ENCODE data around the gene PNMA6E. TPM values are rescaled to one million over a fixed set of nuclear protein-coding genes. Genes with fewer than 3 reads are reported as not detected.
"Not testable (repeated sequence)": the region's sequence is repeated elsewhere in the genome, so short reads cannot be mapped to it uniquely, and the experiment has no call there.

The PNMA6E gene
- total RNA-seq, 1 experiment from 2014 or later, result 0.03 TPM

DNA sequence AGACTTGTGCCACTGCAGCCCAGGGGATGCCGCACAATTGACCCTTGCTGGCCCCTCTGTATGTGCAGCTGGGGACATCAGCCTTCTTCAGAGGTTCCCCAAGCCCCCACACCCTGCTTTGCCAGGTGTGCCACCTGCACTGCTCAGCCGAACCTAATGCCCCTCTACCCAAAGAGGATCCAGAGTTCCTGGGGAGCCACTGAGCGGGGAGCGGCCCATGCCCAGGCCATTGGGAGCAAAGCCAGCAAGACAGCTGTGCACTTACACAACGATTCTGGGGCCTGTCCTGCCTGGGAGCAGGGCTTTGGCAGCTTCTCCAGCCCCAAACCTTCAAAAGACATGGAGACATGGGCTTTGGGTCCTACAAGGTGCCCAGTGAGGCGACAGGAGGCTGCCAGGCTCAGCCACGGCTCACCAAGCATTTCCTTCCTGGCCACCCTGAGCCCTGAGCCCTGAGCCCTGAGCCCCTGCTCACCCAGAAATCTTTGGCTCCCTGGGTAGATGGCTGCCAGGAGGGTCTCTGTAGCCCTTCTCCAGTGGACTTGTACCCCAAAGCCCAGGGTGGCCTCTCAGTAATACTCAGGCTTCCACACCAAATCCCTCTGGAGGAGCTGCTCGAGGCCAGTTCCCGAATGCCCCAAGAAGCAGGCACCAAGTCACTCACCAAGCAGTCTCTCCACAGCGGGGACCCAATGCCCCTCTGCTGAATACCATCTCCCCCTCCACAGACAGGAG lies 13.0 kb downstream of the PNMA6E start:
- DNase-seq (ENCODE audit: low read depth), result no peak

DNA sequence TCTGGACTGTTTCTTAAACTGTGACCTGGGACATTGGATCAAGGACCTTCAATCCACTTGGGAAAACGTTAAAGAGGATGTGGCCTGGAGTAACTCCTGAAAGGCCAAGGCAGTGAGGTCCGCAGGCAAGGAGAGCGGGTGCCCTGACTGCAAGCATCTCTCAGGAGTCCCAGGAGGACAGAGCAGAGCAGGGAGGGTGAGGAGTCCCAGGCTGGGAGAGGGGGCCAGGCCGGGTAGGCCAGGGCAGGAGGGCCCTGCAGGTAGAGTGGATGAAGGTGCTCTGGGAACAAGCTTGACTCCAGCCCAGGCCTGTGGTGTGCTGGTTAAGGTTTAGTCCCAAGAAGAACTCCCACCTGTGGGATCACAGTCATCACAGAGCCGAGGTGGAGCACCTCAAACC lies 13.8 kb downstream of the PNMA6E start:
- no peak for DNase-seq (ENCODE audit: low read depth)

DNA sequence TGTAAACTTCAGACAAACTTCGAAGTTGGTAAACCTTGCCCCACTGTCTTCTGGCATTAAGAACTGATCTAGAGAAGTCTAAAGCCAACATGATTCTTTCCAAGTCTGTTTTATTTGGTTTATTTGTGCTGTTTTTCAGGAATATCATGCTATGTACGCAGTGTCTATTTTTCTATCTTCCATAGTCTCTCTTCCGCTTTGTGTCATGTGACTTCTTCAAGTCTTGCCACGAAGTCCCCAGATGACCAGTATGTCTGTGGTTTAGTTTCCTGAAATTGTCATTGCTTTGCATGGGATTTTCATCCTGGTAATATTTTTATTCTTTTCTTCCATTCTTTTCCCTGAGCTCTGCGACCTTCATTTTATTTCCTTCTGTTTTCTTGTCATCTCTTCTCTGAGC lies 15.1 kb downstream of the PNMA6E start:
- DNase-seq (ENCODE audit: low read depth), result no peak

DNA sequence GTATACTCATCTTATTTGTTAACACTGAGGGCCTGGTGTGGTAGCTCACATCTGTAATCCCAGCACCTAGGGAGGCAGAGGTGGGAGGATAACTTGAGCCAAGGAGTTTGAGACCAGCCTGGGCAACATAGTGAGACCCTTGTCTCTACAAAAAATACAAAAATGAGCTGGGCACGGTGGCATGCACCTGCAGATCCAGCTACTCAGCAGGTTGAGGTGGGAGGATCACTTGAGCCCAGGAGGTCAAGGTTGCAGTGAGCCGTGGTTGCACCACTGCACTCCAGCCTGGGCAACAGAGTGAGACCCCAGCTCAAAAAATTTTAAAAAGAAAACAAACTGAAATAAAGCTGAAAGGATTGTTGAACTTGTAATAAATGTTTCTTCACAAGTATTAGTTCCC lies 16.2 kb downstream of the PNMA6E start:
- not testable (repeated sequence) for DNase-seq (ENCODE audit: low read depth)

DNA sequence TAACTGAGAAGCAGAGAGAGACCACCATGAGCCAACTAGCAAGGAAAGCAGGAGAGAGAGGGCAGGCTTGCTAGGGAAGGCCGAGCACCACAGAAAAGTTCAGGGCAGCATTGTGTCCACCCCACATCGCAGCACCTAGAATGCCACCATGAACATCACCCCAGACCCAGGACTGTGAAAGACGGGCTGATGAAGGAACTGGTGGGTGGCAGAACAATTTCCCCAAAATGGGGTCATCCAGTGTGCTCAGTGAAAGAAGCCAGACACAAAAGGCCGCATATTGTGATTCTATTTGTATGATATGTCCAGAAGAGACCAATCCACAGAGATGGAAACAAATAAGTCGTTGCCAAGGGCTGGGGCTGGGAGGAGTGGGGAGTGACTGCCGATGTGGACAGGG lies 16.8 kb downstream of the PNMA6E start:
- no peak for DNase-seq (ENCODE audit: low read depth)

DNA sequence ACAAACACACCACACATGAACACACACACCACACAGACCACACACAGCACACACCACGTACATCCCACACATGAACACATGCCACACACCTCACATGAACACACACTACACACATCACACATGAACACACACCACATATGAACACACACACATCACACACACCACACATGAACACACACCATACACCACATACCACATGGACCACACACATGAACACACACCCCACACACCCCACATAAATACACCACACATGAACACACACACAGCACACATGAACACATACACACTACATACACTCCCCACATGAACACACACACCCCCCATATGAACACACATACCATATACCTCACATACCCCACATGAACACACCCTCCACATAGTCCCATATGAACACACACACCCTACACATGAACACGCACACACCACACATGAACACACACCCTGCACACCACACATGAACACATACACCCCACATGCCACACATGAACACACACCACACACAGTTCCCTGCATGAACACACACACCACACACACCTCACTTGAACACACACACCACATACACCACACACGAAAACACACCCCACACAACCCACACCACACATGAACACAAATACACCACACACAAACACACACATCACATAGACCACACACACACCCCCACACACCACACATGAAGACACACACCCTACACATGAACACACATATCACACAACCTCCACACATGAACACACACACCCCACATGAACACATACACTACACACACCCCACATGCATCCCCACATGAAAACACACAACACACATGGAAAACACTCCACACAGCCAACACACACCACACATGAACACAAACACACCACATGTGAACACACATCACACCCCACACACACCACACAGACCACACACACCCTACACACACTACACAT lies 18.3 kb downstream of the PNMA6E start:
- DNase-seq (ENCODE audit: low read depth), result no peak

DNA sequence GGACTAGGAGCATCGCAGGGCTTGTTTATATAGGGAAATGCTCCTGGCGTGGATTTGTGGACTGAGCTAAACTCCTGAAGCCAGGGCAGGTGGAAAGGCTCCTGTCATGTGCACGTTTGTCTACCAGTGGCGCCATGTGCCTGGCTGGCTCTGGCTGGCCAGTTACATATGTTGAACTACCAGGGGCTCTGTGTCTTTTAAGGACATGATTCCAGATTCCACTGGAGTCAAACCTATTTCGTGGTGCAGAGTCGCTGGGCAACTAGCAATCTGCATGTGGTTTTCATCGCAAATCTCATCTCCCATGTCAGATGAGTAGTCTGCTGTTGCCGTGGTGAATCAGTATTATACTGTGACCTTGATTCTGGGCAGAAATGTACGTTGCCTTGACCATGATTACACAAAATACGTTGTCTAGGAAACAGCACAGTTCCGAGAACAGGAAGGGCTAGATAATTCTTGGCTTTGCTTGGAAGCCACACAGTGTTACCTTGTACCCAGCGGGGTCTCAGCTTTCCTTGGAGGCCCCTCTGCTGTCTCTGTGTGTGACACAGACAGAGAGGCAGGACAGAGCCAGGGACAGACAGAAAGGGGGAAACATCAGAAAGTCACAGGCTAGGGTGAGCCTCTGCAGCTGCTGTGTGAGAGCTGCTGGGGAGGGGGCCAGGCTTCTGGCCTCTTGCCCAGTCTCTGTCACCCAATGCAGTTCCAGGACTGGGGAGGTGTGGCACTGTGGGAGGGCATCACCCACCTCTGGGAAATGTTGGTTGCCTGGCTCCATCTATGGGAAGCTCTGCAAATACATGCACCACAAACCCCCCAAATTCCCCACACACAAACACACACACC lies 19.2 kb downstream of the PNMA6E start:
- peak; percentile 39 for DNase-seq (ENCODE audit: low read depth)

DNA sequence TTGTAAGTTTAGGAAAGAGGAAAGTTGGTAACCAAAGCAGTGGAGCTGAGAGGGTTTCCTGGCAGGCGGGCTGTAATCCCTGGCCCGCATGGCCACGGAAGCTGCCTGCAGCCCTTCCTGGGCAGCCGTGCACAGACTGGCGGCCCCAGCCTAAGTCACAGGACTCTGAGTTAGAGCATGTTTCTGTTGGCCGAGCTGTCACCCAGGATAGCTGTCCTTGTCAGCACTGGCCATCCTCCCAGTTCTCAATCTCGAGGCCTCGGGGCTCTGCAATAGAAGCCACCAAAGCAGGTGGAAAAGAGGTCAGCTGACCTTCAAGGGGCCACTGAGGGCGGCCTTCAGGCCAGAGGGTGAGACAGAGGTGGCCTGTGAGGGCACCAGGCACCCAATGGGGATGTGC lies 20.5 kb downstream of the PNMA6E start:
- no peak for DNase-seq (ENCODE audit: low read depth)

DNA sequence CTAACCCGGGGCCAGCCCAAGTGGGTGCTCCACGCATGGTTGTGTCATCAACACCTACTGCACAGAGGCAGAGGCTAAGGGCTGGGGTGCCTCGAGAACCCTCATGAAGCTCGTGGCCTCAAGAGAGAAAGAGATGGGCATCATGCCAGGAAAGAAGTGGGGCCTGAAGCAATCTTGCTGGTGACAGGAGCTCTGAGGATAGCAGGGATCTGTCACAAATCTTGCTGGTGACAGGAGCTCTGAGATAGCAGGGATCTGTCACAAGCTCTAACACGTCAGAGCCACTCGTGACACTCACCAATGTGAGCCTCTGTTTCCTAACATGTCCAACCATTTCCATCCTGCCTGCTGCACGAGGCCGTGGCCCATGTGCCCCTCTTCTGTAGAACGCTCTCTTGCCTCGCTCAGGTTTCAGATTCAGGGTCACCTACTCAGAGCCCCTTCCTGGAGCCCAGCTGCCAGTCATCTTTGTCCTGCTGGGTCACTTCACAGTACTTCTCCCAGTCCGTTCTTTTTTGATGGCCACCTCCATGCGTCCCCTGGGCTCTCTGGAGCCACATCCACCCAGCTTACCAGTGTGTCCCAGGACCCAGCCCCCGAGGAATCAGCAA lies 21.1 kb downstream of the PNMA6E start:
- no peak for DNase-seq (ENCODE audit: low read depth)

DNA sequence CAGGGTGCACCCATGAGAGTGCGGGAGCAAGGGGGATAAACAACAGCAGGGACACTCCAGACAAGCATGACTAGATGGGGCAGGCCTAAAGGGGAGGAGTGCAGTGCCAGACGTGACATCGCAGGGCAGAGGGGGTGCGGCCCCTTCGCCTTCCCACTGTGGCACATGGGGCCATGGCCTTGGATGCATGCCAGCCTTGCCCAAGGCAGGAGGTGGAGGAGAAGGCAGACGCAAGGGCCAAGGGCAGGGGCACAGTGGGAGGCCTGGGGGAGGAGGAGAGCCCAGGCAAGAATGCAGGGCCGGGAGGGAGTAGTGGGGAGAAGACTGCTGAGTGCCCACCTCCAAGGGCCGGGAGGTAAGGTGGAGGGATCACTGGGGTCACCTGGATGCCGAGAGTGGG lies 21.6 kb downstream of the PNMA6E start:
- no peak for DNase-seq (ENCODE audit: low read depth)

DNA sequence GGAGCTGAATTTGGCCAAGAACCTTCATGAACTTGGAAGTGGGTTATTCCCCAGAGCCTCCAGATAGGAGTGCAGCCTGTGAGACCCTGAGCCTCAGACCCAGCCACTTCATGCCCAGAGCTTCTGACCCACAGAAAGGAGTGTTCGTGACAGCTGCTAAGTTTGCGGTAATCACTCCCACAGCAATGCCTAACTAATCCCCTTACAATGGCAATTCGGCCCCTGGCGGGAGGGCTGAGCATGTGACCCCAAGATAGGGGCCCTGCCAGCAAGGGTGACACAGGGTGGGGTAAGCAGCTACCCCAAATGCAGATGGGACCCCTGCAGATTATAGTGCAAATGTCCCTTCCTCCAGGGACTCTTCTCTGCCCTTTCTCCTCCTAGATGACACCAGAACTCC lies 22.5 kb downstream of the PNMA6E start:
- no peak for DNase-seq (ENCODE audit: low read depth)

DNA sequence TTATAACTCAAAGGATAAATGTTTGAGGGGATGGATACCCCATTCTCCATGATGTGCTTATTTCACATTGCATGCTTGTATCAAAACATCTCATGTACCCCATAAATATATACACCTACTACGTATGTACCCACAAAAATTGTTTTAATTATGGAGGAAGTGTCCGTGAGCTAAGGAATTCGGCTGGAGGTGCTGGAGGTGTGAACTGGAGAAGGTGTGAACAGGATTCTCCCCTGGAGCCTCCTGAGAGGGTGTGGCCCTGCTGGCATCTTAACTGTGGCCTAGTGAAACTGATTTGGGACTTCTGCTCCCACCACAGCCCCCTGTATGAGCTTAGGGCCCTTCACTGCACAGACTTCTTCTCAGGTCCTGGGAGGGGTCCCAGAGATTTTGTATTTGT lies 23.4 kb downstream of the PNMA6E start:
- no peak for DNase-seq (ENCODE audit: low read depth)

DNA sequence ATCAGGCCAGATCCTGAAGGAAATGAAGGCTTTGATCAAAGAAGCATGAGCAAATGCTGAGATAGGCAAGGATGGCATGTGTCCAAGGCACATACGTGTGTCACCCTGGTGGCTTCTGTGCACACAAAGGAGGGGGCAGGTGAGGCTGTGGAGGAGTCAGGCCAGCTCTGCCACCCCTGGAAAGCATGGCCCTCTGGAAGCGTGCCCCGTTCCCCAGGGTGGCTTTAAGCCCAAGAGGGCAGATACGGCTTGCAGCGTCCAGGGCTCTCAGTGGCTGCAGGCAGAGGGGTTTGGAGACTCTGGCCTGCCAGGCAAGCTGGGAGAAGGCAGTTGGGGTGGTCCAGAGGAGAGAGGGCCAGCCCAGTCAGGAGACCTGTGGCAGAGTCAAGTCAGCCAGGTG lies 25.6 kb downstream of the PNMA6E start:
- DNase-seq (ENCODE audit: low read depth), result no peak

DNA sequence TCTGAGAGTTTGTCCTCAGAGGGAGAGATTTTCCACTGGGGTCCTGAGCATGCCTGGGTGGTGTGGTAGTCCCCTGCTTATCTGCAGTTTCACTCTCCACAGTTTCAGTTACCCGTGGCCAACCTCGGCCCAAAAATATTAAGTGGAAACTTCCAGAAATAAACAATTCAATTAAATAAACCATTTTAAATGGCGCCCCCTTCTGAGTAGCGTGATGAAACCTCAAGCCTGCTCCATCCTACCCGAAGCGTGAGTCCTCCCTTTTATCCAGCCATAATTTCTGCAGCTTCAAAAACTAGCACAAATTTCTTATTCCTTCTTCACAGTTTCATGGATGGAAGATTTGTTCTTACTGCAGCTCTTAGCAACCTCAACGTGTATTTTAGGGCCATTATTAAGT lies 26.7 kb downstream of the PNMA6E start:
- DNase-seq (ENCODE audit: low read depth), result no peak

DNA sequence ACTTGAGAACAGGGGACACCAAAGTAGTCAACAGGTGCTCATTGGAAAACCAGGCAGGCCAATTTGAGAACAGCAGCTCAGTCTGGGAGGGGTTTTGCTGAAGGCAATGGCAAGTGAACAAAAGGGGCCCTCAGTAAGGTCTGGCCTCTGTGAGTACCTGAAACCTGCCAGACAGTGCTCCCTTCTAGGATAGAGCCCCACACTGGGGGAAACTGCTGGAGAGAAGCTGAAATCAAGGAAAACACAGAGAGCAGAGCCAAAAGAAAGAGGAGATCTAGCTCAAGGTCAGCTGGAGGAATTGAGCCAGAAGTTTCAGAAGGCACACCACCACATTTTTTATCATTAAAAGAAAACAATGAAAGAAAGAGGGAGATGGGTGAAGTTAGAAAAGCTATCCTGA lies 28.2 kb downstream of the PNMA6E start:
- DNase-seq (ENCODE audit: low read depth), result no peak

DNA sequence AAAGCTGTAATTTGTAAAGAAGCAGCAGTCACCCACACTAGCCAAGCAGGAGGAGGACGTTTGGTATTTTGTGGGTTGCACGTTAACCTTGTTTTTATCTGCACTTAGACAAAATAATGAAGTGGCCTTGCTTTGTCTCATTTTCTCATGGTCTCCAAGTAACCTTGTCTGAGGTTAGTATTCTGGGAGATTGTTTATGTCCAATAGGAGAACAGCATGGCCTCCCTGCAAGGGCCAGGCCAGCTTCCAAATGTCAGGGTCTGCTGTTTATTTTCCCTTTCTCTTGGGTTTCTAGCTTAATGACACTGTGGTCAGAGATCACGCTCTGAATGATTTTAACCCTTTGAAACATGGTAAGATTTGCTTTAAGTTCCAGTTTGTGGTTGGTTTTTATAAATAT lies 29.9 kb downstream of the PNMA6E start:
- DNase-seq (ENCODE audit: low read depth), result no peak

DNA sequence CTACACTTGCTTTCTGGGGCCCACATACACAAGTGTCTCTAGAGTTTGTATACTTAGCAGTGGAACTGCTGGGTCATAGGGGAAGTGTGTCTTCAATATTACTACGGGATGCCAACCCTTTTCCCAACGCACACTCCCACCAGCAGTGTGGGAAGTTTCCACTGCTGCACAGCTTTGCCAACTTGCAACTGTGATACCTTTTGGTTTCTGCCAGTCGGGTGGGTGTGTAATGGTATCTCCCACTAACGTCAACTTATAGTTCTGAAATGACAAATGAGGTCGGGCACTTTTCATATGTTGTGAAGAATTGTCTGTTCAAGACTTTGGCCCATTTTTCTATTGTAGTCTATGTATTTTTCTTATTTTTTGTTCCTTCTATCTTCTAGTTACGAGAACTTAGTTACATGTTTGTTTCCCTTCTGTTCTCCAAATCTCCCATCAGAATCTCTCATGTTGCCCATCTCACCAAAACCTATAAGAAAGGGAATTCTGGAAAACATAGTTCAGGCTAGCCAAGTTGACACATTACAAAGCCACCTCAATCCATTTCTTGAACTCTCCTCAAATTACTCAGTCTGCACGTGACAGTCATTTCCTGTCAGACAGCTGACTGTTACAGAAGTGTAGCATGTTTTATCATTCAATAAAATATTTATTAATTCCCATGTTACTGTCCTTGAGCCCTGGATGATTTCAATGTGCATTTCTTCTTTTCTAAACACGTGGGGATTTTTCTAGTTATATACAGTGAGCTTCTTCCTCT lies 30.7 kb downstream of the PNMA6E start:
- DNase-seq (ENCODE audit: low read depth), result peak; percentile 1

DNA sequence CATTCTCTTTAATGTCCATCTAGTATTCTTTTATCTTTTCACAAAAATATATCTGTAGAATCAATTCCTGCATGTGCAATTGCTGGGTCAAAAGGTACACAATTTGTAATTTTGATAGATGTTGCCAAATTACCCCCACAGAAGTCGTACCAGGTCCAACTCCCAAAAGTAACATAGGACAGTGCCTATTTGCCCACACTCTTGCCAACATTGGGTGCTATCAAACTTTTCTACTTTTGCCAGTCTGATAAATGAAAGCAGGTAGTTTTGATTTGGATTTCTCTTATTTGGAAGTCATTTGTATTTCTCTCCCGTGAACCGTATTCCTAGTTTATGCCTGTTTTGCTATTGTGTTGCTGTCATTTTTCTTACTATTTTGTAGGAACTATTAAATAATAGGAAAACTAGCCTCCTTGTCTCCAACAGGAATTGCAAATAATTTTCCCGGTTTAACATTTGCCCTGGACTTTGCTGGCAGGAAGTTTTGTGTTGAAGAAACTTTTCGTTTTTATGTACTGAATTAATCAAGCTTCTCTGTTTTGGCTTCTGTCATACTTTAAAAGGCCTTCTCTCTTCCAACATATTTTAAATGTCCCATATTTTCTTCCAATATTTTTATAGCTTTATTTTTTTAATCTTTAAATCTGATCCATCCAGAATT lies 34.1 kb downstream of the PNMA6E start:
- DNase-seq (ENCODE audit: low read depth), result no peak

DNA sequence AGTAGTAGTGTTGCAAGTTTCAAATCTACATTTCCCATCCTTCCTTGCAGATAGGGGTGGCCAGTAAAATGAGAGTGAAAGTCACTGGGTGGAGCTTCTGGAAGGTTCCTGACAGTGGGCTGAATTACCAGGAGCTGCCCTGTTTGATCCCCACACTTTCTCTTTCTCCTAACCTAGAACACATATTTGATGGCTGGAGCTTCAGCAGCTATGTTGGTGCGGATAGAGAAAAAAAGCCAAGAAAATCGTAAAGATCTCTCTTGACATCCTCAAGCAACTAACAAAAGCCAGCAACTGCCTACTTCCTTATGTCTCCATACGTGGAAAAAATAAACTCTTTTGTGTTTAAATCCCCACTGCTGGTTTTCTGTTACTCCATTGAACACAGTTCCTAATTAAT lies 35.0 kb downstream of the PNMA6E start:
- DNase-seq (ENCODE audit: low read depth), result no peak

DNA sequence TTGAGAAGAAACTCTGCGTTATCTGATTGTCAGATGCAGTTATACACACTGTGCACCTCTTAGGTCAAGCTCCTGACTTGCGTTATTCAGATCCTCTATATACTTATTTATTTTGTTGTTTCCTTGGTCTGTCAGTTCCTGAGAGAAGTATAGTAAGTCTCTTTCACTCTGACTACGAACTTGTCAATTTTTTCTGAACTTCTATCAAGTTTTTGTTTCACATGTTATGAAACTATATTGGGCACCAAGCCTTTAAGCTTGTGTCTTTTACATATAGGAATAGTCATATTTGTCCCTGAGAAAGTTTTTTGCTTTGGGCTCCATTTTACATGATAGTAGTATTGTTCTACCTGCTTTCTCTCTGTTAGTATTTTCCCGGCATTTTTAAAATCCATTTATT lies 35.5 kb downstream of the PNMA6E start:
- DNase-seq (ENCODE audit: low read depth), result no peak
